Gastrocnemius medialis (tissue), 4 donors: Measurements from ENCODE around the gene ZNF766. TPM values are rescaled to one million over a fixed set of nuclear protein-coding genes. Genes with fewer than 3 reads are reported as not detected.
A peak's percentile ranks its signal among the peaks of the same experiment; 100 is the strongest.

ENCODE experiments used
- ATAC-seq, 2 donors: fragments of 150-250 bp; one replicate each; pipeline ENCODE4 v1.9.1; 2016
- DNase-seq, 2 donors: peaks; one replicate each; pipeline ENCODE4 v3.0.0-alpha.2; 2019
- H3K27ac ChIP-seq, 4 donors: fragments of 200-600 bp; sonication (generic); 1 replicate in 1 of 4; 2 replicates in 3 of 4; pipeline ENCODE4 v1.5.1; 2016 to 2018; ENCODE audit warnings: mild to moderate bottlenecking in 2 of 4, moderate library complexity in 1 of 4
- H3K27me3 ChIP-seq, 3 donors: fragments of 200-600 bp; sonication (generic) in 2 of 3; 1 replicate in 1 of 3; 2 replicates in 2 of 3; pipeline versions ENCODE4 v1.5.1 to v1.6.0; 2016 to 2019; ENCODE audit warnings: mild to moderate bottlenecking in 1 of 3, moderate library complexity in 1 of 3
- H3K36me3 ChIP-seq, 2 donors: fragments of 200-600 bp; sonication (generic) in 1 of 2; one replicate each; pipeline ENCODE4 v1.5.1; 2017 to 2018
- H3K4me1 ChIP-seq, 2 donors: fragments of 200-600 bp; sonication (generic) in 1 of 2; one replicate each; pipeline ENCODE4 v1.5.1; 2016 to 2017; ENCODE audit warnings: mild to moderate bottlenecking in 2 of 2
- H3K4me3 ChIP-seq, 4 donors: fragments of 200-600 bp; sonication (generic) in 3 of 4; 1 replicate in 1 of 4; 2 replicates in 3 of 4; pipeline ENCODE4 v1.5.1; 2016 to 2019; ENCODE audit warnings: mild to moderate bottlenecking in 2 of 4
- H3K9me3 ChIP-seq, 3 donors: fragments of 200-600 bp; sonication (generic) in 2 of 3; 1 replicate in 1 of 3; 2 replicates in 2 of 3; pipeline ENCODE4 v1.5.1; 2016 to 2019
- POLR2A ChIP-seq, 2 donors: fragments of 450-650 bp; IDR thresholded peaks; one replicate each; pipeline ENCODE4 v1.6.1; 2017; ENCODE audit warnings: antibody characterized with exemption in 2 of 2, mild to moderate bottlenecking in 2 of 2, moderate library complexity in 2 of 2
- in situ Hi-C, 4 donors: fragments of 200-750 bp; cut with MboI; loops; one replicate each; pipeline versions ENCODE4 v1.15.0 to v1.8.0; 2017; ENCODE audit warnings: low sequenced_read_pairs in 4 of 4
- intact Hi-C: fragments of 100-400 bp; cut with DNase I; formaldehyde crosslinking; loops from one replicate; pipeline ENCODE4 v1.15.1; 2023; ENCODE audit warnings: low total_unique reads
- total RNA-seq, 4 donors: library from RNA; depleted of rRNA; stranded (reverse); fragments of >200 nt; gene quantifications; one replicate each; pipeline versions ENCODE4 v1.1.0 to v1.2.3, GENCODE V29; 2016
- TF ChIP-seq, protein P1 (sequence below), 5 experiments: fragments of 450-650 bp in 3 of 5; fragments of 200-600 bp in 2 of 5; sonication (generic) in 2 of 5; IDR thresholded peaks in 4 of 5; conservative IDR thresholded peaks in 1 of 5; 1 replicate in 4 of 5; 2 replicates in 1 of 5; pipeline ENCODE4 v1.5.1; 2016 to 2019; ENCODE audit warnings: antibody characterized with exemption in 5 of 5, mild to moderate bottlenecking in 3 of 5, moderate library complexity in 3 of 5

ZNF766 gene
- total RNA-seq, 4 donors from 2014 or later: 6.6 to 11.6 (median 7.7) TPM

DNA sequence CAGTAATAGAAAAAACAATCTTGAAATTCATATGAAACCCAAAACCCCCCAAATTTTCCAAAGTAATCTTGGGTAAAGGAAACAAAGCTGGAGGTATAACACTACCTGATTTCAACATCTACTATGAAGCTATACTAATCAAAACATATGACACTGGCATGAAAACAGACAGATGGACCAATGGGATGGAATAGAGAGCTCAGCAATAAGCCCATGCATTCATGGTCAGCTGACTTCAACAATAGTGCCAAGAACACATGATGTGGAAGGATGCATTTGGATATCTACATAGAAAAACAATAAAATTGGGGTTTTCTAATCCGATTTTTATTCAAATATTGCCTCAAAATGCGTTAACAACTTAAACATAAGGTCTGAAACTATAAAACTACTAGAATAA is 32.2 kb upstream of the ZNF766 start:
- Histone ChIP-seq H3K27ac (no peak overlapping the region), H3K4me3 (no peak overlapping the region), H3K4me1 (no peaks in the 10 kb centered on the region), H3K27me3 (no peaks in the 10 kb centered on the region), H3K36me3 (no peaks in the 10 kb centered on the region), H3K9me3 (no peaks in the 10 kb centered on the region)
- DNase-seq: no peak
- TF ChIP-seq POLR2A (IDR thresholded peaks at IDR 0.05): no peak
- TF ChIP-seq, protein P1, sequence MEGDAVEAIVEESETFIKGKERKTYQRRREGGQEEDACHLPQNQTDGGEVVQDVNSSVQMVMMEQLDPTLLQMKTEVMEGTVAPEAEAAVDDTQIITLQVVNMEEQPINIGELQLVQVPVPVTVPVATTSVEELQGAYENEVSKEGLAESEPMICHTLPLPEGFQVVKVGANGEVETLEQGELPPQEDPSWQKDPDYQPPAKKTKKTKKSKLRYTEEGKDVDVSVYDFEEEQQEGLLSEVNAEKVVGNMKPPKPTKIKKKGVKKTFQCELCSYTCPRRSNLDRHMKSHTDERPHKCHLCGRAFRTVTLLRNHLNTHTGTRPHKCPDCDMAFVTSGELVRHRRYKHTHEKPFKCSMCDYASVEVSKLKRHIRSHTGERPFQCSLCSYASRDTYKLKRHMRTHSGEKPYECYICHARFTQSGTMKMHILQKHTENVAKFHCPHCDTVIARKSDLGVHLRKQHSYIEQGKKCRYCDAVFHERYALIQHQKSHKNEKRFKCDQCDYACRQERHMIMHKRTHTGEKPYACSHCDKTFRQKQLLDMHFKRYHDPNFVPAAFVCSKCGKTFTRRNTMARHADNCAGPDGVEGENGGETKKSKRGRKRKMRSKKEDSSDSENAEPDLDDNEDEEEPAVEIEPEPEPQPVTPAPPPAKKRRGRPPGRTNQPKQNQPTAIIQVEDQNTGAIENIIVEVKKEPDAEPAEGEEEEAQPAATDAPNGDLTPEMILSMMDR (IDR thresholded peaks at IDR 0.05 in 4 of 5, conservative IDR thresholded peaks at IDR 0.05 in 1 of 5): no peak
- ATAC-seq: peak; percentile 47 to 55
- intact Hi-C loops: loop anchor here (1.0 to 5.0 kb wide), 2 partner anchors 50 to 98 kb away; partner anchors contain the start of gene ZNF616
- in situ Hi-C loops: loop anchor here in 3 of 4 donors (5.0 kb wide), 1 partner anchor 95 kb away; no protein-coding TSS in a partner anchor

DNA sequence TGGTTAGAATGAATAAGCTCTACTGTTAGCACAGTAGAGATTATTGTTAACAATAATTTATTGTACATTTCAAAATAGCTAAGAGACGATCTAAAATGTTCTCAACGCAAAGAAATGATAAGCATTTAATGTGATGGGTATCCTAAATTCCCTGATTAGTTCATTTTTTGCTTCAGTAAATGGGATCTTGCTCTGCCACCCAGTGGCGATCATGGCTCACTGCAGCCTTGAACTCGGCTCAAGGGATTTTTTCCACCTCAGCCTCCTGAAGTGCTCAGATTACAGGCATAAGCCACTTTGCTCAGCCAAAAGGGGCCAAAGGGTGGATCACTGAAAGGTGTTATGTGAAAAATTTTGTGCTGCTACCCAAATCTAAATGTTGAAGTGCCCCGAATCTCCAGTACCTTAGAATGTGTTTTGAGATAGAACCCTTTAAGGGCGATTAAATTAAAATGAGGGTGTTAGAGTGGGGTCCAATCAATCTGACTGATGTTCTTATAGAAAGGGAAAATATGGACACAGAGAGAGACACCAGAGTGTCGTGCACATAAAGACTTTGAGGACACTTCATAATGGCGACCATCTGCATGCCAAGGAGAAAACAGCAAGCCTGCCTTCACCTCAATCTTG is 31.5 kb upstream of the ZNF766 start:
- TF ChIP-seq POLR2A (IDR thresholded peaks at IDR 0.05): no peak
- TF ChIP-seq, protein P1 (IDR thresholded peaks at IDR 0.05 in 4 of 5, conservative IDR thresholded peaks at IDR 0.05 in 1 of 5): peak; percentile 84 to 93 (median 86)
- Histone ChIP-seq H3K36me3 (no peaks in the 10 kb centered on the region), H3K4me3 (no peak overlapping the region), H3K9me3 (no peaks in the 10 kb centered on the region), H3K27me3 (no peaks in the 10 kb centered on the region), H3K27ac (no peak overlapping the region), H3K4me1 (no peaks in the 10 kb centered on the region)
- in situ Hi-C loops: loop anchor here in 3 of 4 donors (5.0 kb wide), 1 partner anchor 96 kb away; no protein-coding TSS in a partner anchor
- peak; percentile 75 to 79 for ATAC-seq
- intact Hi-C loops: loop anchor here (1.0 to 5.0 kb wide), 2 partner anchors 51 to 99 kb away; partner anchors contain the start of gene ZNF616
- DNase-seq: peak; percentile 23 to 55

DNA sequence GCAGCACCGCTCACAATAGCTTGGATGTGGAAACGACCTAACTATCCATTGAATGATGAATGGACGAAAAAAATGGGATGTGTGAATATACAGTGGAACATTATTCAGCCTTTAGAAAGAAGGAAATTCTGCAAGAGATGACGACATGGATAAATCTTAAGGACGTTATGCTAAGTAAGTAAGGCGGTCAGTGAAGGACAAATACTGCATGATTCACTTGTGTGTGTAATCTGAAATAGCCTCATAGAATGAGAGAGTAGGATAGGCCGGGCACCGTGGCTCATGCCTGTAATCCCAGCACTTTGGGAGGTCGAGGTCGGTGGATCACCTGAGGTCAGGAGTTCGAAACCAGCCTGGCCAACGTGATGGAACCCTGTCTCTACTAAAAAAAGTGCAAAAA is 25.4 kb upstream of the ZNF766 start:
- H3K27me3 ChIP-seq: no peaks in the 10 kb centered on the region
- in situ Hi-C loops: loop anchor here in 1 of 4 donors (5.0 kb wide), 1 partner anchor 102 kb away; no protein-coding TSS in a partner anchor

DNA sequence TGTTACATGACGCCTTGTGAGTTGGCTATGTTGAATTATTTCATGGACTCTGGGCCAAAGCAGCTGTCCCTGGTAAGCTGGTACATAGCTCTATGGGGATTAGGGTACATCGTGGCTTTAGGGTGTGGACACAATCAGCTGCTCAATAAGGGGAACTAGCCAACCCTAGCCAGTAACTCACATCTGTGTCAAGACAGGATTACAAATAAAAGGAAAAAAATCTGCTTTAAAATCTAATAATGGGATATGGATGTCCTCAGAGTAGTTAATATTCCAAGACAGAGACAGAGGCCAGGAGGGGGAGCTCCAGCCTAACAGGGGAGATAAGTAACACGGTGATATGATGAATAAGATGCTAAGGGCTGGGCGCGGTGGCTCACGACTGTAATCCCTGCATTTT is 21.1 kb upstream of the ZNF766 start:
- no peak for TF ChIP-seq POLR2A (IDR thresholded peaks at IDR 0.05)
- TF ChIP-seq, protein P1 (IDR thresholded peaks at IDR 0.05 in 4 of 5, conservative IDR thresholded peaks at IDR 0.05 in 1 of 5): peak; percentile 21 to 66 (median 52)
- in situ Hi-C loops (no loop called here), intact Hi-C loops (loop anchor here (10.0 kb wide), 1 partner anchor 487 kb away; the partner anchor contains the start of gene ZNF611)
- ATAC-seq: peak in 1 of 2 donors; percentile 49
- Histone ChIP-seq H3K4me3 (no peak overlapping the region), H3K27me3 (no peaks in the 10 kb centered on the region), H3K4me1 (no peaks in the 10 kb centered on the region), H3K9me3 (no peaks in the 10 kb centered on the region), H3K27ac (no peak overlapping the region), H3K36me3 (no peaks in the 10 kb centered on the region)
- peak in 1 of 2 donors; percentile 17 for DNase-seq

More for the DNA sequence above, 25.4 kb upstream of the ZNF766 start:
- Histone ChIP-seq H3K4me1 (no peaks in the 10 kb centered on the region), H3K36me3 (no peaks in the 10 kb centered on the region), H3K9me3 (no peaks in the 10 kb centered on the region), H3K27ac (no peak overlapping the region), H3K4me3 (no peak overlapping the region)
- intact Hi-C loops: loop anchor here (10.0 kb wide), 1 partner anchor 491 kb away; the partner anchor contains the start of gene ZNF611
- no peak for ATAC-seq
- TF ChIP-seq, protein P1 (IDR thresholded peaks at IDR 0.05 in 4 of 5, conservative IDR thresholded peaks at IDR 0.05 in 1 of 5): no peak
- no peak for TF ChIP-seq POLR2A (IDR thresholded peaks at IDR 0.05)
- DNase-seq: no peak
